Breast epithelium (tissue), 4 donors: ENCODE measurements around the gene ACP7. TPM values are rescaled to one million over a fixed set of nuclear protein-coding genes. Genes with fewer than 3 reads are reported as not detected.
A peak's percentile ranks its signal among the peaks of the same experiment; 100 is the strongest.

Experiments used
- DNase-seq, 2 donors: peaks; one replicate each; pipeline ENCODE4 v3.0.0-alpha.2; 2019; ENCODE audit warnings: low spot score in 2 of 2
- H3K27ac ChIP-seq, 2 donors: fragments of 200-600 bp; sonication (generic) in 1 of 2; one replicate each; pipeline ENCODE4 v1.5.1; 2016 to 2019; ENCODE audit warnings: mild to moderate bottlenecking in 1 of 2
- H3K27me3 ChIP-seq, 2 donors: fragments of 200-600 bp; sonication (generic) in 1 of 2; one replicate each; pipeline versions ENCODE4 v1.5.1 to v1.6.0; 2017 to 2019; ENCODE audit warnings: control low read depth in 1 of 2, mild to moderate bottlenecking in 1 of 2
- H3K36me3 ChIP-seq: fragments of 200-600 bp; one replicate; pipeline ENCODE4 v1.5.1; 2019
- H3K4me1 ChIP-seq, 2 donors: fragments of 200-600 bp; sonication (generic); one replicate each; pipeline ENCODE4 v1.5.1; 2016 to 2019; ENCODE audit warnings: control low read depth in 1 of 2
- H3K4me3 ChIP-seq, 3 donors: fragments of 200-600 bp; sonication (generic); 1 replicate in 2 of 3; 2 replicates in 1 of 3; pipeline ENCODE4 v1.5.1; 2016 to 2019; ENCODE audit warnings: mild to moderate bottlenecking in 3 of 3, moderate library complexity in 2 of 3
- H3K9me3 ChIP-seq, 2 donors: fragments of 200-600 bp; sonication (generic) in 1 of 2; one replicate each; pipeline ENCODE4 v1.5.1; 2016 to 2019; ENCODE audit warnings: control low read depth in 1 of 2
- POLR2A ChIP-seq: fragments of 450-650 bp; IDR thresholded peaks from one replicate; pipeline ENCODE4 v1.6.1; 2016; ENCODE audit warnings: antibody characterized with exemption, mild to moderate bottlenecking, moderate library complexity
- POLR2AphosphoS5 ChIP-seq, 3 donors: sonication (generic); formaldehyde crosslinking; IDR thresholded peaks; one replicate each; pipeline ENCODE4 v1.6.1; 2017; ENCODE audit warnings: antibody characterized with exemption in 3 of 3
- intact Hi-C: fragments of 100-400 bp; cut with DNase I; formaldehyde crosslinking; loops from one replicate; pipeline ENCODE4 v1.15.1; 2023; ENCODE audit warnings: low total_unique reads
- total RNA-seq, 3 donors: library from RNA; depleted of rRNA; stranded (reverse); fragments of >200 nt; gene quantifications; one replicate each; pipeline ENCODE4 v1.1.0, GENCODE V29; 2016
- TF ChIP-seq, protein P1 (sequence below), 3 donors: fragments of 450-650 bp; IDR thresholded peaks; one replicate each; pipeline ENCODE4 v1.5.1; 2016 to 2017; ENCODE audit warnings: antibody characterized with exemption in 3 of 3, mild to moderate bottlenecking in 3 of 3, moderate library complexity in 3 of 3

Gene ACP7
- total RNA-seq, 3 donors from 2014 or later = not detected

DNA sequence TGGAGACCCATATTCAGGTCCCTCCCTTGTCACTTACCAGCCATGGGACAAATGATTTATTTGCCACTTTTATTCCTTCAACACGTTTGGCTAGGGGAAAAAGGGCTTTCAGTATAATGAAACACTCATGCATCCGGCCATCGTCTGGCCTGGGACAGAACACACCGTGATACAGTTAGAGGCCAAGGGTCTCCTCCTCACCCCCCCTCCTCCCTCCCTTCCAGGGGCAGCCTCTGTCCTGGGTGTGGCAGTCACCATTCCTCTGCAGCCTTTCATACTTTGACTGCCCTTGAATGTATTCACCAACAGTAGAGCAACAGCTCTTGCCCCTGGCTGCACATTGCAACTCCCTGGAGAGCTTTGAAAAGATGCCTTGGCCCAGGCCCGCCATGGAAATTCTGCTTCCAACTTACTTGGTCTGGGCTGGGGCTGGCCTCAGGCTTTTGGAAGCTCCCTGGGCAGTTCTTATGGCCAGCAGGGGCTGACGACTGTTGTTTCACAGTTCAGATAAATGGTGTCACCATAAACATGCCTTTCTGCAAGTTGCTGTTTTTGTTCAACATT lies 44.4 kb downstream of the ACP7 start:
- no peak for TF ChIP-seq POLR2A
- TF ChIP-seq POLR2AphosphoS5 (IDR thresholded peaks at IDR 0.05) = no peak
- TF ChIP-seq, protein P1, sequence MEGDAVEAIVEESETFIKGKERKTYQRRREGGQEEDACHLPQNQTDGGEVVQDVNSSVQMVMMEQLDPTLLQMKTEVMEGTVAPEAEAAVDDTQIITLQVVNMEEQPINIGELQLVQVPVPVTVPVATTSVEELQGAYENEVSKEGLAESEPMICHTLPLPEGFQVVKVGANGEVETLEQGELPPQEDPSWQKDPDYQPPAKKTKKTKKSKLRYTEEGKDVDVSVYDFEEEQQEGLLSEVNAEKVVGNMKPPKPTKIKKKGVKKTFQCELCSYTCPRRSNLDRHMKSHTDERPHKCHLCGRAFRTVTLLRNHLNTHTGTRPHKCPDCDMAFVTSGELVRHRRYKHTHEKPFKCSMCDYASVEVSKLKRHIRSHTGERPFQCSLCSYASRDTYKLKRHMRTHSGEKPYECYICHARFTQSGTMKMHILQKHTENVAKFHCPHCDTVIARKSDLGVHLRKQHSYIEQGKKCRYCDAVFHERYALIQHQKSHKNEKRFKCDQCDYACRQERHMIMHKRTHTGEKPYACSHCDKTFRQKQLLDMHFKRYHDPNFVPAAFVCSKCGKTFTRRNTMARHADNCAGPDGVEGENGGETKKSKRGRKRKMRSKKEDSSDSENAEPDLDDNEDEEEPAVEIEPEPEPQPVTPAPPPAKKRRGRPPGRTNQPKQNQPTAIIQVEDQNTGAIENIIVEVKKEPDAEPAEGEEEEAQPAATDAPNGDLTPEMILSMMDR (IDR thresholded peaks at IDR 0.05) = no peak
- no peak overlapping the region for H3K4me3 ChIP-seq
- peak overlapping the region; percentile 90 to 93 for H3K27ac ChIP-seq
- DNase-seq = no peak
- intact Hi-C loops = loop anchor here (10.0 kb wide), 1 partner anchor 196 kb away; the partner anchor contains the start of gene LRFN1
- H3K9me3 ChIP-seq = no peaks in the 10 kb centered on the region
- no peaks in the 10 kb centered on the region for H3K36me3 ChIP-seq
- H3K27me3 ChIP-seq = no peaks in the 10 kb centered on the region
- H3K4me1 ChIP-seq = peaks cover 25 to 64% of the 10 kb centered on the region in 2 donors

DNA sequence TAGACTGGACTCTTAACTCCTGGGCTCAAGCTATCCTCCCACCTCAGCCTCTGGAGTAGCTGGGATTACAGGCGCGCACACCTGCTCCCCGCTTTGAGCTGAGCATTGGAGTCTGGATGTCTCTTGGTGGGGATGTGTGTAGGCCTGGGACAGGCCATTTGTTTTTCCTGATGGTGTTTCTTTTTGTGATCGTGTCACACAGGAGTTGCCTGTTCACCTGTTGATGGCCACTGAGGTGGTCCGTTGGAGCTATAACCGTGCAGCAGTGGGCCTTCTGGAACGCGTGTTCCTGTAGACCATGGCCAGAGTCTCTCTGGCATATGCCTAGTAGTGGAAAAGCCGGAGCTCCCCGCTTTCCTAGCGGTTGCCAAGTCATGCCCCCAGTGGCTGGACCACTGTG lies 44.9 kb downstream of the ACP7 start:
- intact Hi-C loops = loop anchor here (10.0 kb wide), 1 partner anchor 196 kb away; the partner anchor contains the start of gene LRFN1
- DNase-seq = no peak
- no peak overlapping the region for H3K4me3 ChIP-seq
- H3K27me3 ChIP-seq = no peaks in the 10 kb centered on the region
- H3K4me1 ChIP-seq = peaks cover 25 to 67% of the 10 kb centered on the region in 2 donors
- peak overlapping the region; percentile 90 to 93 for H3K27ac ChIP-seq
- TF ChIP-seq POLR2A = no peak
- TF ChIP-seq, protein P1 (IDR thresholded peaks at IDR 0.05) = no peak
- no peak for TF ChIP-seq POLR2AphosphoS5 (IDR thresholded peaks at IDR 0.05)
- no peaks in the 10 kb centered on the region for H3K36me3 ChIP-seq
- H3K9me3 ChIP-seq = no peaks in the 10 kb centered on the region

DNA sequence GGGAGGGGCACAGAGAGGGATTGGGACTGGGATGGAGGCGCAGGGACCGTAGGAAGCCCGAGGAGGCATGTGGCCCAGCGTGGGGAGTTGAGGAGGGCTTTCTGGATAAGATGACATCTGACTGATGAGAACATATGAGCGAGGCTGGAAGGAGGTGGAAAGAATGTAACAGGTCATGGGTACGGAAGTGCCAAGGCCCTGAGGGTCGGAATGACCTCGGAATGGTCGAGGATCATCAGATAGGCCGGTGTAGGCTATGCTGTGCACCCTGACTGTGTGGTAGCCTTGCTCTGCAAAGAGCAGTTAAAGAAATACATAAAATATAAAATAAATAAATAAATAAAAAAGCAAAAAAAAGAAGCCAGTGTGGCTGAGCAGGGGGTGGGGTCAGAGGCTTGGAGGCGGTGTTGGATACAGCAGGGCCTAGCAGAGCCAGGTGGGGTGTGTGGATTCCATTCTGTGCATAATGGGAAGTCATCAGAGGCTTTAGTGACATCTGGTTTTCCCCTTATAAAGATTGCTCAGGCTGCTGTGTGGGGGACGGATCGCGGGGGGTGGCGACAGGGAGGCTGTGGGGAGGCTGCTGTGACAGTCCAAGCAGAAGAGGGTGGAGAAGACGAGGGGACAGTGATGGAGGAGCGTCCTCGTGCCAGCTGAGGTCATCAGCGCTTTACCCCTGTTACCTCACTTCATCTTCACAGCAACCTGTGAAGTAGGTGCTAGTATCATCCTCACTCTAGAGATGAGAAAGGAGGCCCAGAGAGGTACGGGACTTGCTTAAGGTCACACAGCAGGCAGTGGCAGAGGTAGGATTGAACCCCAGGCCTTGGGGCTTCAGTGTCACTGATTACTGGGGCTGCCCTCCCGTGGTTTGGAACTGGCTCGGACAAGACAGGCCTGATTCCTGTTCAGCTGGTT lies 46.4 kb downstream of the ACP7 start:
- no peaks in the 10 kb centered on the region for H3K9me3 ChIP-seq
- no peak for DNase-seq
- intact Hi-C loops = no loop called here
- H3K36me3 ChIP-seq = no peaks in the 10 kb centered on the region
- TF ChIP-seq, protein P1 (IDR thresholded peaks at IDR 0.05) = no peak
- TF ChIP-seq POLR2AphosphoS5 (IDR thresholded peaks at IDR 0.05) (peak in 2 of 3 donors; percentile 11 to 16), POLR2A (no peak)
- peak overlapping the region; percentile 90 to 93 for H3K27ac ChIP-seq
- H3K27me3 ChIP-seq = no peaks in the 10 kb centered on the region
- H3K4me1 ChIP-seq = peaks cover 25 to 67% of the 10 kb centered on the region in 2 donors
- peak overlapping the region in 1 of 3 donors; percentile 12 for H3K4me3 ChIP-seq

DNA sequence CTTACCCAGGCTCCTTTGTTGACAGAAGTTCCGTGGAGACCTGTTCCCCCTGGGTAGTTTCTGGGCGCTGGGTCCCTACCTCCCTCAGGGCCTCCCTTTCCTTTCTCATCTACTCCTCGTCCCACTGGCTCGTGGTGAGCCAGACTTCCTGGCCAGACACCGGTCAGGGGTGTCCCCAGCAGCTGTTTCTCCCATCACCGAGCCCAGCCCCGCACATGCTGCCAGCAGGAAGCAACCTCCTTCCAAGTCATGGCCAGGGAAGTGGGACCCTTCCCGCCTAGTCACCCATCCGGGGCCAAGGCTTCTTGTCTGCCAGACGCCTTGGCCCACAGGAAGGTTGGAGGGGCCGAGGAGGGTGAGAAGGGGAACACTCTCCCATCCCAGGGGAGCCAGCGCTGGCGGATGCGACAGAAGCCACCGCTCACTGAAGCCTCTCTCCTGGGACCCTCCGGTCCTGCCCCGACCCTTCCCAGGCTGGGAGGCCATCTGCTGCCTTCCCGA lies 47.1 kb downstream of the ACP7 start:
- Histone ChIP-seq H3K4me1 (peaks cover 25 to 67% of the 10 kb centered on the region in 2 donors), H3K36me3 (no peaks in the 10 kb centered on the region), H3K27ac (peak overlapping the region; percentile 90 to 92), H3K9me3 (no peaks in the 10 kb centered on the region), H3K27me3 (no peaks in the 10 kb centered on the region), H3K4me3 (peak overlapping the region in 1 of 3 donors; percentile 27)
- intact Hi-C loops = no loop called here
- DNase-seq = peak; percentile 77 to 81
- TF ChIP-seq POLR2AphosphoS5 (IDR thresholded peaks at IDR 0.05) = peak in 1 of 3 donors; percentile 7
- TF ChIP-seq POLR2A = no peak

DNA sequence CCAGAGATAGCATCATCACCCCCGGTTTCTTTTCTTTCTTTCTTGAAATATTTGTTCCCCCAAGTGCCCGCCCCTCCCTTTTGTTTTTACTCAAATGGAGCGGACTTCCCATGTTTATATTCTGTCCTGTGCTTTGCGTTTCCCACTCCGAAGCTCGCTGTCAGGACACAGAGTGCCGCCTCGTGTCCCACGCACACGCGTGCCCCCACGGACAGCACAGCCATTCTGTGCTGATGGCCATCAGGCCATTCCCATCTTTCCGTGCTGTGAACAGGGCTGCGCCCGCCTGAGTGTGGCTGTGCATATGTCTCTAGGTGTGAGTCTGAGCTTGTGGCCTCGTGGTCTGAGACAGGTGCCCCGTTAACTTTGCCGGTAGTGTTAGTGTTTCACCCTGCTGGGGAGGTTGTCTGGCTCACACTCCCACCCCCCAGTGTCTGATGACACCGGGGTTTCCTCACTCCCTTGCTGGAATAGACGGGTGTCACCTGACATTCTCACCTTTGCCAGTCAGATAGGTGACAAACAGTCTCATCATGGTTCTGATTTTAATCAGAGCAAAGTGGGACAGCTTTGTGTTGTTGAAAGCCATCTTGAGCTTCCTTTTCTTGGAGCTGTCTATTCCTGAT lies 48.3 kb downstream of the ACP7 start:
- TF ChIP-seq, protein P1 (IDR thresholded peaks at IDR 0.05) = no peak
- no peak for TF ChIP-seq POLR2A
- TF ChIP-seq POLR2AphosphoS5 (IDR thresholded peaks at IDR 0.05) = no peak
- peak overlapping the region; percentile 81 to 90 for H3K27ac ChIP-seq
- H3K27me3 ChIP-seq = no peaks in the 10 kb centered on the region
- peaks cover 25 to 58% of the 10 kb centered on the region in 2 donors for H3K4me1 ChIP-seq
- H3K9me3 ChIP-seq = no peaks in the 10 kb centered on the region
- intact Hi-C loops = no loop called here
- no peak for DNase-seq
- H3K4me3 ChIP-seq = no peak overlapping the region
- no peaks in the 10 kb centered on the region for H3K36me3 ChIP-seq
